22Rv1 (cell line): ENCODE measurements around the gene RIOK3.

Source experiments
- H3K27ac ChIP-seq: fragments of 450-650 bp; 2 replicates; pipeline ENCODE4 v1.5.1; 2017
- ZFX ChIP-seq: fragments of 450-650 bp; IDR thresholded peaks from 2 replicates; pipeline ENCODE4 v1.6.1; 2017; ENCODE audit warnings: antibody characterized with exemption, borderline replicate concordance
- TF ChIP-seq, protein P1 (sequence below): fragments of 450-650 bp; IDR thresholded peaks from 2 replicates; pipeline ENCODE4 v1.5.1; 2017; ENCODE audit warnings: mild to moderate bottlenecking

Gene RIOK3

DNA sequence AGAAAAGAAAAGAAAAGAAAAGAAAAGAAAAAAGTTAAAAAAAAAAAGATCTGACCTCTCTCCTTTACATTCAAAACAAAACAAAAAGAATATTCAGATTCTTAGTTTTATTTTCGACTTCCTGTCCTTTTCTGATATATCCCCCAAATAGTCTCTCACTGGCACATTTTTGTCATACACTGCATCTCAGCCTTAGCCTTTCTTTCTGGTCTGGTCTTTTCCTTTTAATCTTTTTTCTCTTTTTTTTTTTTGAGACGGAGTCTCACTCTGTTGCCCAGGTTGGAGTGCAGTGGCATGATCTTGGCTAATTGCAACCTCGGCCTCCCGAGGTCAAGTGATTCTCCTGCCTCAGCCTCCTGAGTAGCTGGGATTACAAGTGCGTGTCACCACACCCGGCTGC is 1.6 kb upstream of the RIOK3 start:
- TF ChIP-seq, protein P1, sequence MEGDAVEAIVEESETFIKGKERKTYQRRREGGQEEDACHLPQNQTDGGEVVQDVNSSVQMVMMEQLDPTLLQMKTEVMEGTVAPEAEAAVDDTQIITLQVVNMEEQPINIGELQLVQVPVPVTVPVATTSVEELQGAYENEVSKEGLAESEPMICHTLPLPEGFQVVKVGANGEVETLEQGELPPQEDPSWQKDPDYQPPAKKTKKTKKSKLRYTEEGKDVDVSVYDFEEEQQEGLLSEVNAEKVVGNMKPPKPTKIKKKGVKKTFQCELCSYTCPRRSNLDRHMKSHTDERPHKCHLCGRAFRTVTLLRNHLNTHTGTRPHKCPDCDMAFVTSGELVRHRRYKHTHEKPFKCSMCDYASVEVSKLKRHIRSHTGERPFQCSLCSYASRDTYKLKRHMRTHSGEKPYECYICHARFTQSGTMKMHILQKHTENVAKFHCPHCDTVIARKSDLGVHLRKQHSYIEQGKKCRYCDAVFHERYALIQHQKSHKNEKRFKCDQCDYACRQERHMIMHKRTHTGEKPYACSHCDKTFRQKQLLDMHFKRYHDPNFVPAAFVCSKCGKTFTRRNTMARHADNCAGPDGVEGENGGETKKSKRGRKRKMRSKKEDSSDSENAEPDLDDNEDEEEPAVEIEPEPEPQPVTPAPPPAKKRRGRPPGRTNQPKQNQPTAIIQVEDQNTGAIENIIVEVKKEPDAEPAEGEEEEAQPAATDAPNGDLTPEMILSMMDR = no peak
- no peak for TF ChIP-seq ZFX

DNA sequence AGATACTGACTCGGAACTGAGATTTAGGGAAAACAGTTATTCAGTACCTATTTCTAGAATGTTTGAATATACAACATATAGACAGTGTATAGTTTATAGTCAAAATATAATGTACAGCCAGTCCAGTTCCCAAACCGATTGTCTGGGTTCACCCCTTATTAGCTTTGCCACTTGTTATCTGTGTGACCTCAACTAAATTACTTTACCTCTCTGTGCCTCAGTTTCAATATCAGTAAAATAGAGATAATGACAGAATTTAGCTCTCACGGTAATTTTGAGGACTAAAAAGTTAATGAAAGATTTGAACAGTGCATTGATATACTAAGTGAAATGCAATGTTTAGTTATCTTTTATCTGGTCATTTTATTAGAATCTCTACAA is 750 bp upstream of the RIOK3 start:
- TF ChIP-seq ZFX = no peak
- TF ChIP-seq, protein P1 = no peak
- H3K27ac ChIP-seq = peak overlapping the region; percentile 80

More for the DNA sequence above, 1.6 kb upstream of the RIOK3 start:
- H3K27ac ChIP-seq = no peak overlapping the region

DNA sequence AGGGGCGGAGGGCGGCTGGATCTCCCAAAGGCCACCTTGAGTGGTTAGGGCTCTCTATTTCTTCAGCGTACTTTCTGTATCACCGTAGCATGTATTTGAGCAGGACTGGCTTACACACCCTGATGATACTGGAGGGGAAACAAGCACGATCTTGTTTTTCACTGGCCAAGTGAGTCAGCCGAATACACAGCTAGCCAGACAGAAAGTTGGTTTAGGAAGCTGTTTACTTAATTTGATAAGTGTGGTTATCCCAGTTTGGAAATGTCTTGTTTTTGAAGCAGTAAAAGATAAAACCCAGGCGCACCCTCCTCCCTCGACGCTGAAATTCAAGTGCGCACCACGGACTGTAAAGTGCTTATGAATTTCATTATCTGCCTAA is 582 bp downstream of the RIOK3 start:
- no peak for TF ChIP-seq ZFX
- TF ChIP-seq, protein P1 = no peak
- peak overlapping the region; percentile 80 for H3K27ac ChIP-seq

DNA sequence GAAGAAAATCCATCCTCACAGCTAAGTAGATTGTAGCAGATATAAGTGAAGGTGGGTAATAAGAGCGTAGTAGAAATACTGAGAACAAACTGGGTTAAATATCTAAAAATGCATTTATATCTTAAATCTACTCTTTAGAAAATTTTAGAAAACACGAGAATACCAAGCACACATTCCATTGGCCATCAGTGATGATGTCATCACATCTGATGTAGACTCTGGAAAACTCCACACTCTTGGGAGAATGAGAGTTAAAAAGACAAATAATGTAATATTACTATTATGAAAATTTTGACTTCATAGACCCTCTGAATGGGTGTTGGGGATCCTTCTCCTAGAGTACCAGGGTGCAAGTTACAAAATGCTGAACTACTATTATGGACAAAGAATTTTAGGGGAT is 3.7 kb downstream of the RIOK3 start:
- H3K27ac ChIP-seq = no peak overlapping the region
- TF ChIP-seq, protein P1 = no peak
- no peak for TF ChIP-seq ZFX

DNA sequence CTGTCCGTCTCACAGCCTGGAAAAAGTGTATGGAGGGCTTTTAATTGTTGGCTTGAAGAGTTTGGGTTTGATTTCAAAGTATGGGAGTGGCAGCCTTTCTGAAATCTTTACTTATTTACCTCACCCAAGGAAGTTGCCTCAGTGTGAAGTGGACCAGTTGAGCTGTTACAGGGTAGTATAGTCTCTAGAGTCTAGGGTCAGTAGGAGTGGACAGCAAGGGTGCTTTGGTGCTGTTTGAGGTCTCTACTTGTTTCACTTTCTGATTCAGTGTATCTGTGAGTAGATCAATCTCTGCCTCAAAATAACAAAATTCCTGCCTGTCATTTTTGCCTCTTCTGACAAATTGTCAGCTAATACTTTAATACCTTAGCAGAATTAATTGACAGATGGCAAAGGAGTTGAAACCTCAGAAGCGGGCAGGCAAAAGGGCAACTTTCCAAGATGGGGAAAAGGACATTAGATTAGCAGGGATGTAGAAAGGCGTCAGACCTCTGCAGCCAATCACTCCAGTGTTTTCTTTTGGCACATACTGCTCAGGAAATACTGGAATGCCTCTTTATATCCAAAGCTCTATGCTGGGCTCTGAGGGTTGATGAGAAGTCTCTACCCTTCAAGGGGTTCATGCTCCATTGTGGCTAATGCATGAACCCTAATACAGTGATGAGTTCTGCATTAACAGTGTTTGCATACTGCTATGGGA is 5.9 kb downstream of the RIOK3 start:
- H3K27ac ChIP-seq = no peak overlapping the region
- TF ChIP-seq, protein P1 = no peak
- TF ChIP-seq ZFX = no peak

DNA sequence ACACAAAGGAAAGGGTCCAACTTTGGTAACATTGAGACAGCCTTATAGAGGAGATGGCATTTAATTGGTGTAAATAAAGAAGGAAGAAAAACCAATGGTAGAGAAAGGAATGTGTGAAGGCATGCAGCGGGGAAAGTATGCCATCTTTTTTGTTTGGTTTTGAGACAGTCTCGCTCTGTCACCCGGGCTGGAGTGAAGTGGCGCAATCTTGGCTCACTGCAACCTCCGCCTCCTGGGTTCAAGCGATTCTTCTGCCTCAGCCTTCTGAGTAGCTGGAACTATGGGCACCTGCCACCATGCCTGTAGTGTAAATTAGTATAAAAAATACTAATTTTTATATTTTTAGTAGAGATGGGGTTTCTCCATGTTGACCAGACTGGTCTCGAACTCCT is 6.4 kb downstream of the RIOK3 start:
- H3K27ac ChIP-seq = no peak overlapping the region
- no peak for TF ChIP-seq ZFX
- TF ChIP-seq, protein P1 = no peak
